Hepatocyte (in vitro differentiated cells): ENCODE data around the gene ARF4.
A peak's percentile ranks its signal among the peaks of the same experiment; 100 is the strongest.

Experiments used
- CTCF ChIP-seq: fragments of 200-600 bp; sonication (generic); IDR thresholded peaks from 2 replicates; pipeline ENCODE4 v1.5.1; 2016; ENCODE audit warnings: antibody characterized with exemption, mild to moderate bottlenecking; ENCODE audit not compliant: poor library complexity
- EZH2 ChIP-seq: fragments of 200-600 bp; sonication (generic); IDR thresholded peaks from 2 replicates; pipeline ENCODE4 v1.6.1; 2016; ENCODE audit warnings: antibody characterized with exemption, mild to moderate bottlenecking, borderline replicate concordance

GRCh38 chr3:57597127-57597923 is at the start of gene ARF4:
- TF ChIP-seq CTCF (peak; percentile 4), EZH2 (no peak)
